UCSD-AML1 (cell line): ENCODE measurements around the gene TBX20.

ENCODE experiments used
- DNase-seq: peaks from one replicate; lab custom pipeline; 2025; ENCODE audit not compliant: unreplicated experiment; lab: John Stamatoyannopoulos, UW

TBX20 gene

DNA sequence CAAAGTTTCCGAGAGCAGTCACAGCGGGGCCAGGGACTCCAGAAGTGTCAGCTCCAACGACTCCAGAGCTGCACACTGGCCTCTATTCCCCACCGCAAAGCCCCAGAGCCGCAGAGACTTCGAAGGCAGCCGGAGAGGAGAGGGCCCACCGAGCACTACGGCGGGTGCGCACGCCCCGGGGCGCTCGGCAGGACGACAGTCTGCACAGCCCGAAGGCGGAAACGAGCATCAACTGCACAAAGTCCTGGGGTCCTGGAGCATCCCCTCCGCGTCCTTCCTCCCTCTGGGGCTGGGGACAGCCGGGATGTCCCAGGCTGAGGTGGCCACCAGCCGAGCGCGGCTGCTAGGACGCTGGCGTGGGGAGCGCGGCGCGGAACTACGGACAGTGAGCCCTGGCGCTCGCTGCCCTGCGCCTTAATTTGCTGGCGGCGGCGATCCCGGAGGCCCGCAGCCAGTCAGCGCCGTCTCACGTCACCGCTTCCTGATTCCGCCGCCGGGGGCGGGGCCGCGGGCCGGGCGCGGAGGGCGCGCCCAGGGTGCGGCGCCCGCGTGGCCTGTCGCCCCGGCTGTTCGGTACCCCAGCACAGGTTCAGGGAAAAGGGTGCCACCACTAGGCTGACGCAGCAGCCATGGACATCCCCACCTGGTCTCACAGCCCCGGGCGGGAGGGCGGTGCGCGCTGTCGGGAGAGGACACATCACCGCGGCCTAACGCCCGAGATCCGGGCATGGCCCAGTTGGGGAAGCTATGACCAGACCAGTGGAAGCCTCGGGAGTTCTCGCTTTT is at the start of gene TBX20:
Gene TBX20, minus strand, starts transcription at position 391 of the 786 bp plus-strand sequence. CDS start 480 bp downstream, outside the sequence.
- no peak for DNase-seq

- DNase-seq: no peak
These were observed 35.5 kb upstream of the TBX20 start for GRCh38 chr7:35289376-35289775.

DNA sequence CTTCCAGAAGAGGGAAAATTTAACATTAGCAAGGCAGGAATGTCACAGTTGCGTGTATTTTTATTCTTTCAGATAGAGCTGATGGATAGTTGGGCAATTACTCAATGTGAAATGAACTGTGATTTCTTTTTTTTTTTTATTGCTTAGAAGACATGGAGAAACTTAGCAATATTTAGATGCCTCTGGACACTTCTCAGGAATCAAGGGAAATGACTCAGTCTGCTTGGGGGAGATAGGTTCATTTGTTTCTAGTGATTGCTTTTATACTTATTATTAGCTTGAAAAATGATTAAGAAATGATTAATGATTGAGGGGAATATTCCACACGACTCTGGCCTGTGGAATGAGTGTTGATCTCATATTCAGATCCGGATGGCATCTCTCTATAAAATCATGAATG is 33.1 kb upstream of the TBX20 start:
- DNase-seq: no peak

GRCh38 chr7:35286422-35286821 is 32.5 kb upstream of the TBX20 start:
- no peak for DNase-seq

DNA sequence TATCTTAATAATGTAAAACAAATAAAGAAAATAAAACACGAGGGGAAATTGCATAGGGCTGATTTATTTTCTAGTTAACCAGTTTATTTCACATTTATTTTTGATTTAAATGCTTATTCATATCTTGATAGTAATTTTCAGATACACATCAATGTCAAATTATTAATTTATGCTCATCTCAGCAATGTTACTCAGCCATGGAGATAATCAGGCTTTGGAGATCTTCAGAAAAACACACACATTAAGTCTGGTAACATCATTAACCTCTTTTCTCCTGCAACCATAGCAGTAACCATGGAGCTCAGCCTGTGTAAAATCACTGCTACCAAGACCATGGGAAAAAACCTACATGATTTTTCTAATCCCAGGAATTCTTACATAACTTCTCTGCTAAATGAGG is 31.9 kb upstream of the TBX20 start:
- DNase-seq: no peak

- DNase-seq: no peak
These were observed 27.0 kb upstream of the TBX20 start for GRCh38 chr7:35280902-35281301.

DNA sequence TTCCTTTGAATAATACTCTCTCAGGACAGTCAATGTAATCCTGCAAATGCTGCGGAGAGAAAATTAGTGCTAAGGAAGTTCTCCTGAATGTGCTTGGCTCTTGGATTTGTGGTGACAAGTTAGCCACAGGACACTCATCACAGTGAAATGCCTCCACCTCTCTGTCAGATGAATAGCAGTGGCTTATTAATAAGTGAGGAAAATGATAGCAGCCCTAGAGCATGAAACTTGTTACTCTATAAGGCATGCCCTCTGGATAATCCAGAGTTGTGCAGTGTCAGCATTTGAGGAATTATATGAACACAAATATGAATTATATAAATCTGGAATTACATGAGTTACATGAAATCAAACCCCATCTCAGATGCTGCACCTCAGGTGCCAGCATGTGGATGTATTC is 23.5 kb upstream of the TBX20 start:
- no peak for DNase-seq

- DNase-seq: no peak
These were observed 18.3 kb upstream of the TBX20 start for GRCh38 chr7:35272246-35272645.

- DNase-seq: no peak
These were observed 15.1 kb upstream of the TBX20 start for GRCh38 chr7:35268953-35269352.

DNA sequence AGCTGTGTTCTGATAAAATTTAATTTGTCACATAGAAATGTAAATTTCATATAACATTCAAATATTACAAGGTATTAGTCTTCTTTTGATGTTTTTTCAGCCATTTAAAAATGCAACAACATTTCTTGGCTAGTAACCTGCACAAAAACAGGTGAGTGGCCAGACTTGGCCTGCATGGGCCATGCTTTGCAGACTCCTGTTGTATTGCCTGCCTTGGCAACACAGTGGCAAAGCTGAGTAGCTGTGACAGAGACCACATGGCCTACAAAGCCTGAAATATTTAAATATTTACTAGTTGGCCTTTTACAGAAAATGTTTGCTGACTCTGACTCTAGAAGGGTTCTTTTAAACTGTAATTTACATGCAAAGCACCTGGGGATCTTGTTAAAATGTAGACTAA is 13.5 kb upstream of the TBX20 start:
- DNase-seq: no peak

DNA sequence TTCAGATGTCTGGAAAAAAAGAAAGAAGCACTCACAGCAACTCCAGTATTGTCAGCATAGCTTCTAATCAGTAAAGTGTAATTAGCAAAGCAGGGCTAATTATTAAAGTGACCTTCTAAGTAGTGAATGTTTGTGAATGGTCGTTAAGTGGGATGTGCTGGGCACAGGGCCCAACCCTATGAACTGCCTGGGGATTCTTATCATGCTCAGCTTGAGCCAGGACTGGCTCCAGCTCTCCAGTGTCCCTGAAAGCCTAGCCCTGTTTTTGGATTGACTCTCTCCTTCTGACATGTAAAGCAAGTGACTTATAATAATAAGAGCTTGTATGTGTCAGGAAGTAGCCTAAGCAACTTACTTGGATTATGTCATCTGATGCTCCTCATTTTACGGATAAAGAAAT is 9.5 kb upstream of the TBX20 start:
- DNase-seq: no peak

- DNase-seq: no peak
These were observed 7.8 kb upstream of the TBX20 start for GRCh38 chr7:35261476-35262285.

GRCh38 chr7:35261041-35261440 is 7.1 kb upstream of the TBX20 start:
- no peak for DNase-seq

- no peak for DNase-seq
These were observed 6.3 kb upstream of the TBX20 start for GRCh38 chr7:35260246-35260645.

- no peak for DNase-seq
These were observed 5.6 kb upstream of the TBX20 start for GRCh38 chr7:35259523-35259908.

- no peak for DNase-seq
These were observed 5.1 kb upstream of the TBX20 start for GRCh38 chr7:35258868-35259522.

DNA sequence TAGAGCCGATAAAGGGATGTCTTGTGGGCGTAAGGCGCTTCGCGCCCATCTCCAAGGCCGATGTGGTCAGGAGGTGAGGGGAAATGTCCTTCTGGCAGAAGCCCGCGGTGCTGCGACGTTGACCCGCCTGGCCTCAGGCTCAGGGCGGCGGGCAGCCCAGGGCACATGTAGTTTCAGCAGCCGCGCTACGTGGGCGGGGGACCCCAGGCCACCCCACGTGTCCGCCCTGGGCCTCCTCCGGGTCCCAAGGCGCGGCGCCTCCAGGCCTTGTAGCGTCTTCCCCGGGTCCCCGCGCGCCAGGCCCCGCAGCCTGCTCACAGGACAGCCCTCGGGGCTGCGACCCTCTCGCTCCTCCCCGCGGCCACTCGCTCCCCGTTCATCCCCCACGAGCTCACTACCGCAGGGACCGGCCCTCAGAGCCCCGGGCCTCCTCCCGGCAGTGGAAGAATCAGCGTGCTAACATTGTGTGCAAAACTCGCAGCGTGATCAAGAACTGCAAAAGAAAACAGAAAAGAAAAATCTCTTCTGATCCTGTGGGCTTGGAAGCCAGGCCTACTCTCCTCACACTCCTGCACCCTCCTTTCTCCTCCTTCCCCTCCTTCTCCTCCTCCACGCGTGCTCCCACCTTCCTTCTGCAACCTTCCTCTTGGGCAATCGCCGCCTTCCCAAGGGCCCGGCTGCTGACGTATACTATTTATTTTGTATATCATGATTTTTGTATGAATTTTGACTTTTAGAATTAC is 4.4 kb upstream of the TBX20 start:
- no peak for DNase-seq

- DNase-seq: no peak
These were observed 3.6 kb upstream of the TBX20 start for GRCh38 chr7:35257251-35258124.

DNA sequence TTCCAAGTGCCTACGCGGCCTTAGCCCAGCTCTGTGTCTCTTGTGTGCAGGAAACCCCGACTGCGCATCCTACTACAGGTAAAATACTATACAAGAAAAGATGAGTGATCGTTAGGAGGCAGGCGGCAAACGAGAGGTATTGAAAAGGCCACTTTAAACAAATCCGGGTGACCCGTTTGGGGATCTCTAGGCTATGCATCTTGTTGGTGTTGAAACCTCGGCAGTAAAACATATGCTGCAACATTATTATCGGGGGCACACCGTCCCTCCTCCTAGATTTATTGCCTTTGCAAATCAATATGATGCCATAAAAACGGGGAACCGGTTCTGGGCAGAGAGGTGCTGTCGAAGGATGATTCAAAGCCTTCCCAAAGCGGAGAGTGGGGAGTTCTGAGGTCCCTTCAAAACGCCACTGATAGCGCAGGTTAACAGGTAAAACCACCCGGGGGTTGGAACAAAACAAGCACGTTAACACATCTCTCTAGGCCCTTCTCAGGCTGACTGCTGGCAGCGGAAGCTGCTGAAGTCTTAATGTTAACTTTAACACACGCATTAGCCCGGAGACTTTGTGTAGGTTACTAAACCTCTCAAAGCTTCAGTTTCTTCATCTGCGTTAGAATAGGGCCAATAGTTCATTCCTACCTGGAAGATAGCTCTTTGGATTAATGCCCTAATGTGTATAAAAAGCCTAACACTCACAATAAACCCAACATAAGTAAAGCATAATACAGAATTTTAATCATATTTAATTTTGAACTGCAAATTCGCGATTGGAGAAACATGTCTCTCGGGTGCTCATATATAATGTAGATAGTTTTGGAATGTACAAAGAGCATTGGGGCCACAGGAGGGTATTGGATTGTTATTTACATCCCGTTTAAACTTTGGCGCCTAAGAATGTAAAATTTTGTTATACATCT is 2.6 kb upstream of the TBX20 start:
- no peak for DNase-seq
